K562 (cell line): Measurements from ENCODE around the gene KHSRP. TPM values are rescaled to one million over a fixed set of nuclear protein-coding genes. Genes with fewer than 3 reads are reported as not detected.

Source experiments
- AFF4 ChIP-seq: sonication (generic); formaldehyde crosslinking; IDR thresholded peaks from 2 replicates; pipeline ENCODE4 v1.8.0; 2023; ENCODE audit warnings: mild to moderate bottlenecking, missing genetic modification reagents
- ARNT ChIP-seq, 2 experiments: fragments of 450-650 bp; IDR thresholded peaks; 2 replicates each; pipeline ENCODE4 v1.6.1; 2016; ENCODE audit warnings: mild to moderate bottlenecking in 1 of 2
- BCLAF1 ChIP-seq, 2 experiments: fragments of 450-650 bp in 1 of 2; IDR thresholded peaks; 2 replicates each; pipeline ENCODE4 v1.6.1; 2011 to 2017; ENCODE audit warnings: low read depth in 2 of 2, antibody characterized with exemption in 1 of 2, borderline replicate concordance in 1 of 2, low read length in 1 of 2, mild to moderate bottlenecking in 1 of 2, mixed read lengths in 1 of 2; ENCODE audit not compliant: control insufficient read depth in 1 of 2
- CAMTA2 ChIP-seq: fragments of 250-450 bp; sonication (Bioruptor Pico); conservative IDR thresholded peaks from 2 replicates; pipeline ENCODE4 v1.5.1; 2022
- CBX5 ChIP-seq: IDR thresholded peaks from 2 replicates; pipeline ENCODE4 v1.6.1; 2014; ENCODE audit warnings: low read depth, borderline replicate concordance
- CCAR2 ChIP-seq: fragments of 200-400 bp; formaldehyde crosslinking; IDR thresholded peaks from 2 replicates; pipeline ENCODE4 v1.6.1; 2017; ENCODE audit warnings: mild to moderate bottlenecking, low read depth, low read length
- CSDE1 ChIP-seq, 2 experiments: fragments of 450-650 bp; IDR thresholded peaks; 2 replicates each; pipeline ENCODE4 v1.6.1; 2016; ENCODE audit warnings: mild to moderate bottlenecking in 1 of 2
- DEAF1 ChIP-seq: fragments of 450-650 bp; formaldehyde crosslinking; IDR thresholded peaks from 2 replicates; pipeline ENCODE4 v1.4.0; 2020; ENCODE audit warnings: mild to moderate bottlenecking, moderate library complexity
- EWSR1 ChIP-seq: fragments of 450-650 bp; IDR thresholded peaks from 2 replicates; pipeline ENCODE4 v1.6.1; 2018; ENCODE audit warnings: borderline replicate concordance, mild to moderate bottlenecking, low read depth, moderate library complexity; ENCODE audit not compliant: partially characterized antibody
- ID3 ChIP-seq, 2 experiments: fragments of 250-450 bp in 1 of 2; fragments of 450-650 bp in 1 of 2; sonication (Bioruptor Pico) in 1 of 2; IDR thresholded peaks; 2 replicates each; pipeline versions ENCODE4 v1.6.1 to v1.8.0; 2016 to 2021; ENCODE audit warnings: mild to moderate bottlenecking in 2 of 2, moderate library complexity in 2 of 2, missing compliant biosample characterization in 1 of 2, missing genetic modification characterization in 1 of 2
- MTA1 ChIP-seq: fragments of 450-650 bp; IDR thresholded peaks from 2 replicates; pipeline ENCODE4 v1.6.1; 2017; ENCODE audit warnings: borderline replicate concordance
- RNF2 ChIP-seq: sonication (generic); IDR thresholded peaks from 2 replicates; pipeline ENCODE4 v1.6.1; 2016
- SMARCA5 ChIP-seq: fragments of 450-650 bp; IDR thresholded peaks from 2 replicates; pipeline ENCODE4 v1.6.1; 2016
- SNAPC5 ChIP-seq: fragments of 250-450 bp; sonication (Bioruptor Pico); IDR thresholded peaks from 2 replicates; pipeline ENCODE4 v1.8.0; 2021; ENCODE audit warnings: moderate library complexity, mild to moderate bottlenecking, inconsistent platforms
- SPI1 ChIP-seq: IDR thresholded peaks from 2 replicates; pipeline ENCODE4 v1.6.1; 2011; ENCODE audit warnings: low read depth, low read length, control low read depth, borderline replicate concordance
- YBX1 ChIP-seq: fragments of 450-650 bp; IDR thresholded peaks from 2 replicates; pipeline ENCODE4 v1.7.1; 2016; ENCODE audit warnings: mild to moderate bottlenecking
- ZNF655 ChIP-seq: fragments of 250-450 bp; sonication (Bioruptor Pico); IDR thresholded peaks from 2 replicates; pipeline ENCODE4 v1.5.0; 2021
- polyA plus RNA-seq, 8 experiments: library from polyadenylated mRNA; depleted of rRNA in 4 of 8; stranded (reverse) in 5 of 8; unstranded in 3 of 8; fragments of >200 nt; fragmentation: Nextera tagmentation in 2 of 8; fragmentation: Illumina TruSeq in 1 of 8; extraction: Ambion mirVana in 2 of 8; extraction: Trizol in 1 of 8; gene quantifications; 2 replicates each; pipeline versions ENCODE4 v1.2.1 to v1.2.3, GENCODE V29; 2011 to 2014; ENCODE audit warnings: inconsistent platforms in 1 of 8, missing spikeins in 1 of 8
- total RNA-seq, 7 experiments: library from RNA; depleted of rRNA in 6 of 7; stranded (reverse); fragments of >200 nt in 6 of 7; fragmentation: Illumina TruSeq in 2 of 7; extraction: Trizol in 2 of 7; gene quantifications; 2 replicates each; pipeline versions ENCODE4 v1.2.1 to v1.2.3, GENCODE V29; 2011 to 2021; ENCODE audit warnings: low replicate concordance in 1 of 7

The KHSRP gene
- total and polyA plus RNA-seq, 9 of the 15 experiments (the other 6 are each of a cell fraction or from before 2014, with no cell fraction given) = 4.2 to 564 (median 139) TPM

GRCh38 chr19:6429419-6430221 is 5.0 kb upstream of the KHSRP start (continued):
- no peak for TF ChIP-seq BCLAF1 (IDR thresholded peaks at IDR 0.05; ENCODE audit: borderline replicate concordance in 1 of 2, control insufficient read depth in 1 of 2, low read depth in 2 of 2, low read length in 1 of 2)
- TF ChIP-seq SMARCA5 = no peak
- TF ChIP-seq CAMTA2 (CRISPR knock-in tag) = no peak
- TF ChIP-seq MTA1 = peak; percentile 92
- no peak for TF ChIP-seq ARNT (IDR thresholded peaks at IDR 0.05)
- no peak for TF ChIP-seq EWSR1
- TF ChIP-seq AFF4 (CRISPR knock-in tag) = no peak
- no peak for TF ChIP-seq YBX1
- TF ChIP-seq CSDE1 (IDR thresholded peaks at IDR 0.05) = no peak
- no peak for TF ChIP-seq ZNF655
- no peak for TF ChIP-seq SNAPC5
- no peak for TF ChIP-seq DEAF1 (CRISPR knock-in tag)
- no peak for TF ChIP-seq ID3 (CRISPR knock-in tag; IDR thresholded peaks at IDR 0.05)
- no peak for TF ChIP-seq ID3 (tag; IDR thresholded peaks at IDR 0.05)
- no peak for TF ChIP-seq RNF2
- peak; percentile 73 for TF ChIP-seq SPI1
- no peak for TF ChIP-seq CCAR2
- no peak for TF ChIP-seq CBX5
